ENCODE data around the gene PCGF6.
"Not testable (repeated sequence)": the region's sequence is repeated elsewhere in the genome, so short reads cannot be mapped to it uniquely, and the experiment has no call there.

PCGF6 gene

DNA sequence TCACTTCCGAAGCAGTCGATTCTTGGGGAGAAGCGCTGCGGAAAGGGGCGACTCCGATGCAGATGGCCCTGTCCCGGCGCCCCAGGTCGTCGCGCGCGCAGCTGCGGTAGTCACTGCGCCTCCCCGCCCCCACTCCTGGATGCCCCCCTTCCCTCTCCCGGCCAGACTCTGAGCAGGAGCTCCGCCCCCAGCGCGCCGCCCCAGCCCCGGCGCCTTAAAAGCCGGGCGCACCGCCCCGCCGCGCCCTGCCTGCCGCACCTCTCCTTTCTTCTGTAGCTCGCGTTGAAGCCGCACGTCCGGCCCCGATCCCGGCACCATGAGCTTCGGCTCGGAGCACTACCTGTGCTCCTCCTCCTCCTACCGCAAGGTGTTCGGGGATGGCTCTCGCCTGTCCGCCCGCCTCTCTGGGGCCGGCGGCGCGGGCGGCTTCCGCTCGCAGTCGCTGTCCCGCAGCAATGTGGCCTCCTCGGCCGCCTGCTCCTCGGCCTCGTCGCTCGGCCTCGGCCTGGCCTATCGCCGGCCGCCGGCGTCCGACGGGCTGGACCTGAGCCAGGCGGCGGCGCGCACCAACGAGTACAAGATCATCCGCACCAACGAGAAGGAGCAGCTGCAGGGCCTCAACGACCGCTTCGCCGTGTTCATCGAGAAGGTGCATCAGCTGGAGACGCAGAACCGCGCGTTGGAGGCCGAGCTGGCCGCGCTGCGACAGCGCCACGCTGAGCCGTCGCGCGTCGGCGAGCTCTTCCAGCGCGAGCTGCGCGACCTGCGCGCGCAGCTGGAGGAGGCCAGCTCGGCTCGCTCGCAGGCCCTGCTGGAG is 73.8 kb downstream of the PCGF6 start, which contains the start of gene INA:
Gene INA, plus strand, starts transcription at position 243 of the 817 bp plus-strand sequence. Its CDS starts 74 bp downstream, at position 317.
- FAIRE-seq (peak; percentile 68), DNase-seq (ENCODE audit: insufficient read length) (peak; percentile 64)
- TF ChIP-seq POLR2AphosphoS5 (IDR thresholded peaks at IDR 0.05; ENCODE audit: low read depth, low read length) (no peak), POLR2A (IDR thresholded peaks at IDR 0.05; ENCODE audit: low read depth, low read length) (no peak), TAF1 (IDR thresholded peaks at IDR 0.05; ENCODE audit: borderline replicate concordance, low read depth, low read length) (no peak)

DNA sequence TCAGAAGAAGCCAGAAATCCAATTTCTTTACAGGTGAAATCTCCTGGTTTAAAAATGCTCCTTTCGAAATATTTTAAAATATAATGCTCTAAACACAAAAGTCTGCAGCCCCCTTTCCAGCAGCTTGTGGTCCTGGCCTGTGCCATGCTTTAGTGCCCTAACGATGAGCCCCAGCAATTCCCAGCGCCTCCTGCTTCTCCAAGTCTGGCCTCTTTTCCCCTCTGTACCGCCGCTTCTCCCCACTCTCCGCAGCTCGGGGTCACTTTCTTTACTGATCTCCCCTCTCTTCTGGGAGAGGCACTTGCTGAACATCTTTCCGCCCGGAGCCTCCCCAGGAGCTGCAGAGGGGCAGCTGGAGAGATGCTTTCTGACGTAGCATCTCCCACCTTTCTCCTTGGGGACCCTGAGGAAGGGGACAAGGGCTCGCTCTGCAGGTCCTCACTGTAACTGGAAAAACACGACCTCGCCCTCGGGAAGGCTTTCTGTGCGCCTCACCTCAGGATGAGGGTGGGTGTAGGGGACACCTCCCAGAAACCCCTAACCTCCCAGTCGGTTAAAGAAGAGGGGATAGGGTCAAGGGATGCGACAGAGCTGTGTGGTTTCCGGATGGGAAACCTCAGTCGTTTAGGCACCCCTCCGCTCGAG is 74.6 kb downstream of the PCGF6 start:
- TF ChIP-seq POLR2AphosphoS5 (IDR thresholded peaks at IDR 0.05; ENCODE audit: low read depth, low read length) (no peak), TAF1 (IDR thresholded peaks at IDR 0.05; ENCODE audit: borderline replicate concordance, low read depth, low read length) (no peak), POLR2A (IDR thresholded peaks at IDR 0.05; ENCODE audit: low read depth, low read length) (no peak)
- FAIRE-seq = no peak
- DNase-seq (ENCODE audit: insufficient read length) = no peak

DNA sequence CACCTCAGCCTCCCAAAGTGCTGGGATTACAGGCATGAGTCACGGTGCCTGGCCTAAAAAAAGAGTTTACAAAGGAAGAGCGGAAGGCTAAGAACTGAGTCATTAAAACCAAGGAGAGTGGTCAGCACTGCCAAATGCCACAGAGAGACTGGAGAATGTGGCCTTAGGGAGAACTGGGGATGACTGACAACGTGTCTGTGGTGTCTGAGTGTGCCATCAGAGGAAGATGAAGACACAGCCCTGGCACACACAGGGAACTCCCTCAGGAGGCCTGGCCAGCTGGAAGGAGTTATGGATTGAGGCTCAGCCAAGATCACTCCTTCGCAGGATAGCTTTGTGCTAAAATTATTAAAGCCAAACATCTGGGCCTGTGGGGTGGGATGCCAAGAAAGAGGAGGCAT is 77.9 kb downstream of the PCGF6 start:
- FAIRE-seq = no peak
- TF ChIP-seq POLR2A (IDR thresholded peaks at IDR 0.05; ENCODE audit: low read depth, low read length) = no peak
- no peak for TF ChIP-seq TAF1 (IDR thresholded peaks at IDR 0.05; ENCODE audit: borderline replicate concordance, low read depth, low read length)
- no peak for TF ChIP-seq POLR2AphosphoS5 (IDR thresholded peaks at IDR 0.05; ENCODE audit: low read depth, low read length)
- DNase-seq (ENCODE audit: insufficient read length) = no peak

DNA sequence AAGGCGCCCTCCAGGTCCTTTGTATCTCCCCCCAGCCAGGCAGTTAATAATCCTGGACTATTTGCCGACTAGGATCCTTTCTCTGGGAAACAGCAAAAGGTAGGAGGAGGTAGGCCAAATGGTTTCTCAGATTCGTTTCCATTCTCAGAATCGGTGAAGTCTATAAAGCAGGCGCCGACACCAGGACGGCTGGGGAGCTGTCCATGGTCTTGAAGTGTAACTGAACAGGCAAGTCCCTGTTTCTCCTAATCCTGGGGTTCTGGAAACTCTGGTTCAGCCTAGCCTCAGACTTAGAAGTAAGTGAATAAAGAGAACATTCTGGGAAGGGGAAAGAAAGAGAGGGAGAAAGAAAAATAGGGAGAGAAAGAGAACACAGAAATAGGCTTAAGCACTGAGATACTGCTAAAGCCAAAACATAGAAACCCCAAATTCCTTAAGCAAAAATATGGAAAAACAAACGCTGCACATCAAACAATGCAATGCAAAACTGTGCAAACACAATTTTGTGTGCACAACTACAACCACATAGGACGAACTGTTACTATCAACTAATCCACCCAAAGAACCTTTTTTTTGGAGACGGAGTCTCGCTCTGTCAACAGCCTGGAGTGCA is 85.1 kb downstream of the PCGF6 start:
- DNase-seq (ENCODE audit: insufficient read length) (no peak), FAIRE-seq (no peak)
- TF ChIP-seq TAF1 (IDR thresholded peaks at IDR 0.05; ENCODE audit: borderline replicate concordance, low read depth, low read length) (no peak), POLR2A (IDR thresholded peaks at IDR 0.05; ENCODE audit: low read depth, low read length) (no peak), POLR2AphosphoS5 (IDR thresholded peaks at IDR 0.05; ENCODE audit: low read depth, low read length) (no peak)

DNA sequence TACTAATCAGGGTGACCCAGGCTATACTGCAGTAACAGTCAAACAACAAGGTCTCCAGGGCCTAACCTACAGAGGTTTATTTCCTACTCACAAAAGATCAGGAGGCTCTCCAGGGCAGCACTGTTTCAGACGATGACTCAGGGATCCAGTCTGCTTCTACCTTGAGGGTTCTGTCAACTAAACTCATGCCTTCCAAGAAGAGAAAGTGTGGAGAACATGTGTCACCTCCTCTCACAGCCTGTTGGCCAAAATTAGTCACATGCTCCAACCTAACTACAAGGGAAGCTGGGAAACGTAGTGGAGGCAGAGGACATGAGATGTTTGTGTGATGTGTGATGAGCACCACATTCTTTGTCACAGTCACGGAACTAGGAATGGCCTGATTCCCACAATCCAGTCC is 88.7 kb downstream of the PCGF6 start:
- TF ChIP-seq POLR2A (IDR thresholded peaks at IDR 0.05; ENCODE audit: low read depth, low read length) (no peak), TAF1 (IDR thresholded peaks at IDR 0.05; ENCODE audit: borderline replicate concordance, low read depth, low read length) (no peak), POLR2AphosphoS5 (IDR thresholded peaks at IDR 0.05; ENCODE audit: low read depth, low read length) (no peak)
- DNase-seq (ENCODE audit: insufficient read length) (no peak), FAIRE-seq (no peak)

DNA sequence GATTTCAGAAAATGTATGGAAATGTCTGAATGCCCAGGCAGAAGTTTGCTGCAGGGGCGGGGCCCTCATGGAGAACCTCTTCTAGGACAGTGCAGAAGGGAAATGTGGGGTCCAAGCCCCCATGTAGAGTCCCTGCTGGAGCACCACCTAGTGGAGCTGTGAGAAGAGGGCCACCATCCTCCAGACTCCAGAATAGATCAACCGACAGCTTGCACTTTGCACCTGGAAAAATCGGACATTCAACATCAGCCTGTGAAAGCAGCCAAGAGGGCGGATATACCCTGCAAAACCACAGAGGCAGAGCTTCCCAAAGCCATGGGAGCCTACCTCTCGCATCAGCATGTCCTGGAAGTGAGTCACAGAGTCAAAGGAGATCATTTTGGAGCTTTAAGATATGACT is 91.0 kb downstream of the PCGF6 start:
- DNase-seq (ENCODE audit: insufficient read length) = no peak
- TF ChIP-seq POLR2A (IDR thresholded peaks at IDR 0.05; ENCODE audit: low read depth, low read length) (no peak), POLR2AphosphoS5 (IDR thresholded peaks at IDR 0.05; ENCODE audit: low read depth, low read length) (no peak), TAF1 (IDR thresholded peaks at IDR 0.05; ENCODE audit: borderline replicate concordance, low read depth, low read length) (no peak)
- no peak for FAIRE-seq

DNA sequence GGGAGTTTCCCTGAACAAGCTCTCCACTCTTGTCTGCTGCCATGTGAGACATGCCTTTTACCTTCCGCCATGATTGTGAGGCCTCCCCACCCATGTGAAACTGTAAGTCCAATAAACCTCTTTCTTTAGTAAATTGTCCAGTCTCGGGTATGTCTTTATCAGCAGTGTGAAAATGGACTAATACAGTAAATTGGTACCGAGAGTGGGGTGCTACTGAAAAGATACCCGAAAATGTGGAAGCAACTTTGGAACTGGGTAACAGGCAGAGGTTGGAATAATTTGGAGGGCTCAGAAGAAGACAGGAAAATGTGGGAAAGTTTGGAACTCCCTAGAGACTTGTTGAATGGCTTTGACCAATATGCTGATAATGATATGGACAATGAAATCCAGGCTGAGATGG is 92.0 kb downstream of the PCGF6 start:
- FAIRE-seq; DNase-seq (ENCODE audit: insufficient read length): not testable (repeated sequence)

DNA sequence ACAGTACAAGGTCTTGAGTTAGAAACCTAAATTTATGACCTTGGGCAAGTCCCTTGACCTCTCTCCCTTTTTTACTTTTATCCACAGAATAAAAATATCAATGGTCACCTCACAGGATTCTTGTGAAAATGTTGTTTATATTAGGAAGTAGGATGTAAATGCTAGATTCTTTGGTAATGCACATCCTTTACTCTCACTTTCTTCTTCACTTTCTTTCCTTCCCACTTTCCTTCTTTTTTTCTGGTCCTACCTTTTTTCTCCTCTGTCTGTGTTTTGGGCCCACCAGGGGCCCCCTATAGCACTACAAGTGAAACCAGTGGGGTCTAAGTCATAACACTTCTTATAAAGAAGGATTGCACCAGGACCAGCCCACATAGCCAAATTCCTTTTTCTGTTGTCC is 93.1 kb downstream of the PCGF6 start:
- TF ChIP-seq POLR2AphosphoS5 (IDR thresholded peaks at IDR 0.05; ENCODE audit: low read depth, low read length) = no peak
- no peak for TF ChIP-seq POLR2A (IDR thresholded peaks at IDR 0.05; ENCODE audit: low read depth, low read length)
- TF ChIP-seq TAF1 (IDR thresholded peaks at IDR 0.05; ENCODE audit: borderline replicate concordance, low read depth, low read length) = no peak
- DNase-seq (ENCODE audit: insufficient read length) (no peak), FAIRE-seq (no peak)

DNA sequence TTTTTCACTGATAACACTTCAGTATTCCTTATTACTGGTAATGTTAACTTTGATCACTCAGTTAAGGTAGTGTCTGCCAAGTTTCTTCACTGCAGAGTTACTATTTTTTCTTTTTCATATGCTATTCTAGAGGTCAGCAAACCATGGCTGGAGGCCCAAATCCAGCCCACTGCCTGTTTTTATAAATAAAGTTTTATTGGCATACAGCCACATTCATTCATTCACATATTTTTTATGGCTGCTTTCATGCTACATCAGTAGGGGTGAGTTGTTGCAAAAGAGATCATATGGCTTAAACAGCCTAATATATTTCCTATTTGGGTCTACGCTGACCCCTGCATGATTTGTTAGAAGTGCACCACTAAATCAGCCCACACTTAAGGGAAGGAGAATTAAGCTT is 94.3 kb downstream of the PCGF6 start:
- TF ChIP-seq TAF1 (IDR thresholded peaks at IDR 0.05; ENCODE audit: borderline replicate concordance, low read depth, low read length) (no peak), POLR2AphosphoS5 (IDR thresholded peaks at IDR 0.05; ENCODE audit: low read depth, low read length) (no peak), POLR2A (IDR thresholded peaks at IDR 0.05; ENCODE audit: low read depth, low read length) (no peak)
- DNase-seq (ENCODE audit: insufficient read length) = no peak
- no peak for FAIRE-seq

DNA sequence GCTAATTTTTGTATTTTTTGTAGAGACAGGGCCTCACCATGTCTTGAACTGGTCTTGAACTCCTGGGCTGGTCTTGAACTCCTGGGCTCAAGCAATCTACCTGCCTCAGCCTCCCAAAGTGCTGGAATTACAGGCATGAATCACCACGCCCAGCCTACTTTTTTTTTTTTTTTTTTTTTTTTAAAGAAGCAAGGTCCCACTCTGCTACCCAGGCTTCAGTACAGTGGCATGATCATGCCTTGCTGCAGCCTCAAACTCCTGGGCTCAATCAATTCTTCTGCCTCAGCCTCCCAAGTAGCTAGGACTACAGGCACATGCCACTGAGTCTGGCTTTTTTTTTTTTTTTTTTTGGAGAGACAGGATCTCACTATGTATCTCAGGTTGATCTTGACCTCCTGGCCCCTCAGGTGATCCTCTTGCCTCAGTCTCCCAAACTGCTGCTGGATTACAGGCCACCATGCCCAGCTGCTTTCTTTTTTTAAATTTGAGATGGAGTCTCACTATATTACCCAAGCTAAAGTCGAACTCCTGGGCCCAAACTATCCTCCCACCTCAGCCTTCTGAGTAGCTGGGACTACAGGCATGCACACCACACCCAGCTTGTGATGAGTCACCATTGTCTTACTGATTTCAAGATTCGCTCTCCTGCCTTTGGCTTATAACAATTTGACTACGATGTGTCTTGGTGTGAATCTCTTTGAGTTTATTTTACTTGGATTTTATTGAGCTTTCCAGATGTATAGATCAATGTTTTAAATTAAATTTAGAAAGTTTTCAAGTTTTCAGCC is 96.2 kb downstream of the PCGF6 start:
- DNase-seq (ENCODE audit: insufficient read length) = no peak
- FAIRE-seq = no peak
- TF ChIP-seq TAF1 (IDR thresholded peaks at IDR 0.05; ENCODE audit: borderline replicate concordance, low read depth, low read length) (no peak), POLR2A (IDR thresholded peaks at IDR 0.05; ENCODE audit: low read depth, low read length) (no peak), POLR2AphosphoS5 (IDR thresholded peaks at IDR 0.05; ENCODE audit: low read depth, low read length) (no peak)

DNA sequence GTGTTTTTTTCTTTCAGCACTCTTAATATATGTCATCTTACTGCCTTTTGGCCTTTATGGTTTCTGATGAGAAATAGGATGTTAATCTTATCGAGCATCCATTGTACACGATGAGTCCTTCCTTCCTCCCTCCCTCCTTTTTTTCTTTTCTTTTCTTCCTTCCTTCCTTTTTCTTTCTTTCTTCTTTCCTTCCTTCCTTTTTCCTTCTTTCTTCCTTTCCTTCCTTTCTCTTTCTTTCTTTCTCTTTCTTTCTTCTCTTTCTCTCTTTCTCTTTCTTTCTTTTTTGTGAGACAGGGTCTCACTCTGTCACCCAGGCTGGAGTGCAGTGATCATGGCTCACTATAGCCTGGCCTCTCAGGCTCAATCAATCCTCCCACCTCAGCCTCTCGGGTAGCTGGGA is 96.8 kb downstream of the PCGF6 start:
- TF ChIP-seq POLR2A (IDR thresholded peaks at IDR 0.05; ENCODE audit: low read depth, low read length) (no peak), POLR2AphosphoS5 (IDR thresholded peaks at IDR 0.05; ENCODE audit: low read depth, low read length) (no peak), TAF1 (IDR thresholded peaks at IDR 0.05; ENCODE audit: borderline replicate concordance, low read depth, low read length) (no peak)
- DNase-seq (ENCODE audit: insufficient read length) = no peak
- FAIRE-seq = no peak

All from GM12892 (cell line).